Measurements from ENCODE around the gene CPAMD8.
"Not testable (repeated sequence)": the region's sequence is repeated elsewhere in the genome, so short reads cannot be mapped to it uniquely, and the experiment has no call there.

Gene CPAMD8

GRCh38 chr19:17036640-17037039 lies 10.0 kb upstream of the CPAMD8 start:
- Histone ChIP-seq H3K36me3 (no peaks in the 10 kb centered on the region), H3K4me1 (no peaks in the 10 kb centered on the region), H3K9me3 (no peaks in the 10 kb centered on the region), H3K27me3 (no peaks in the 10 kb centered on the region), H3K4me3 (ENCODE audit: low read depth, low read length) (no peak overlapping the region)
- DNase-seq = no peak
- TF ChIP-seq, protein P1, sequence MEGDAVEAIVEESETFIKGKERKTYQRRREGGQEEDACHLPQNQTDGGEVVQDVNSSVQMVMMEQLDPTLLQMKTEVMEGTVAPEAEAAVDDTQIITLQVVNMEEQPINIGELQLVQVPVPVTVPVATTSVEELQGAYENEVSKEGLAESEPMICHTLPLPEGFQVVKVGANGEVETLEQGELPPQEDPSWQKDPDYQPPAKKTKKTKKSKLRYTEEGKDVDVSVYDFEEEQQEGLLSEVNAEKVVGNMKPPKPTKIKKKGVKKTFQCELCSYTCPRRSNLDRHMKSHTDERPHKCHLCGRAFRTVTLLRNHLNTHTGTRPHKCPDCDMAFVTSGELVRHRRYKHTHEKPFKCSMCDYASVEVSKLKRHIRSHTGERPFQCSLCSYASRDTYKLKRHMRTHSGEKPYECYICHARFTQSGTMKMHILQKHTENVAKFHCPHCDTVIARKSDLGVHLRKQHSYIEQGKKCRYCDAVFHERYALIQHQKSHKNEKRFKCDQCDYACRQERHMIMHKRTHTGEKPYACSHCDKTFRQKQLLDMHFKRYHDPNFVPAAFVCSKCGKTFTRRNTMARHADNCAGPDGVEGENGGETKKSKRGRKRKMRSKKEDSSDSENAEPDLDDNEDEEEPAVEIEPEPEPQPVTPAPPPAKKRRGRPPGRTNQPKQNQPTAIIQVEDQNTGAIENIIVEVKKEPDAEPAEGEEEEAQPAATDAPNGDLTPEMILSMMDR (IDR thresholded peaks at IDR 0.05; ENCODE audit: low read depth, low read length) = no peak

- Histone ChIP-seq H3K36me3 (no peaks in the 10 kb centered on the region), H3K9me3 (no peaks in the 10 kb centered on the region), H3K27me3 (peaks cover 2% of the 10 kb centered on the region), H3K4me3 (ENCODE audit: low read depth, low read length) (no peak overlapping the region), H3K4me1 (no peaks in the 10 kb centered on the region)
- no peak for DNase-seq
- TF ChIP-seq, protein P1 (IDR thresholded peaks at IDR 0.05; ENCODE audit: low read depth, low read length) = no peak
Measured at GRCh38 chr19:17035842-17036424, 9.3 kb upstream of the CPAMD8 start.

GRCh38 chr19:17031741-17032140 lies 5.1 kb upstream of the CPAMD8 start:
- Histone ChIP-seq H3K36me3 (no peaks in the 10 kb centered on the region), H3K27me3 (peaks cover 8% of the 10 kb centered on the region), H3K4me3 (ENCODE audit: low read depth, low read length) (no peak overlapping the region), H3K9me3 (no peaks in the 10 kb centered on the region), H3K4me1 (no peaks in the 10 kb centered on the region)
- DNase-seq = no peak
- TF ChIP-seq, protein P1 (IDR thresholded peaks at IDR 0.05; ENCODE audit: low read depth, low read length) = no peak

- DNase-seq = no peak
- TF ChIP-seq, protein P1 (IDR thresholded peaks at IDR 0.05; ENCODE audit: low read depth, low read length) = no peak
- Histone ChIP-seq H3K27me3 (peaks cover 21% of the 10 kb centered on the region), H3K4me1 (no peaks in the 10 kb centered on the region), H3K36me3 (no peaks in the 10 kb centered on the region), H3K4me3 (ENCODE audit: low read depth, low read length) (no peak overlapping the region), H3K9me3 (no peaks in the 10 kb centered on the region)
Measured at GRCh38 chr19:17027535-17027975, 945 bp upstream of the CPAMD8 start.

DNA sequence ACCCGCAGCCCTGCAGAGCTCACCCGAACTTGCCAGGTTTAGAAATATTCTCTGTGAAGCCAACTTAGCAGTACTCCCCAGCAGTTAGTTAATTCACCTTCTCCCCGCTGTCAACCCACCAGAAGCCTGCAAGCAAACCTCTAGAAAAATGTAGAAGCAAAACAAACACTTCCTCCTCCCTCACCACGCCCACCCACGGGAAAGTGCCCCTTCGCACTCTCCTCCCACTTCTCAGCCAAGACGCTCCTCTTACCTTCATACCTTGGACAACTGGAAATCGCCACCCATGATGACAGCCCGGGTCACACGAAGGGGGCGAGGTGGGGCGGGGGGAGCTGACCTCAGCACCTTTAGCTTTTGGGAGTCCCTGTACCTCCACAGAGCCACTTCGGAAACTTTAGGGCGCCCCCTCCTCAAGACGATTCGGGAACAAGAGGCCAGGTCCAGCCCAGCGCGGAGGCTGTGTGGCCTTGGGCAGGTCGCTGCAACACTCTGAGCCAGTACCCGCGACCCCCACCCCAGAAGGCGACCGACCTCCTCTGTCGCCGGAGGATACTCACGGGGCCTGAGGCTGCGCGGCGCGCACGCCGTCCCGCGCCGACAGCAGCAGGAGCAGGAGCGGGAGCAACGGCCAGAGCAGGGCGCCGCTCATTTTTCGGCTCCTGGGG lies 485 bp downstream of the CPAMD8 start:
- DNase-seq = no peak
- Histone ChIP-seq H3K9me3 (no peaks in the 10 kb centered on the region), H3K4me3 (ENCODE audit: low read depth, low read length) (no peak overlapping the region), H3K27me3 (peaks cover 21% of the 10 kb centered on the region), H3K36me3 (no peaks in the 10 kb centered on the region), H3K4me1 (no peaks in the 10 kb centered on the region)
- TF ChIP-seq, protein P1 (IDR thresholded peaks at IDR 0.05; ENCODE audit: low read depth, low read length) = no peak

GRCh38 chr19:17025361-17025760 lies 1.2 kb downstream of the CPAMD8 start:
- no peak overlapping the region for H3K4me3 ChIP-seq (ENCODE audit: low read depth, low read length)
- H3K27me3 ChIP-seq = peaks cover 16% of the 10 kb centered on the region
- TF ChIP-seq, protein P1 (IDR thresholded peaks at IDR 0.05; ENCODE audit: low read depth, low read length) = no peak
- H3K9me3 ChIP-seq = 0 out of 2 replicates have a peak, but pooled peaks cover 2% of the 10 kb centered on the region
- no peak for DNase-seq
- H3K4me1 ChIP-seq = no peaks in the 10 kb centered on the region
- H3K36me3 ChIP-seq = no peaks in the 10 kb centered on the region

- H3K27me3 ChIP-seq = peaks cover 16% of the 10 kb centered on the region
- not testable (repeated sequence) for H3K9me3 ChIP-seq; H3K36me3 ChIP-seq; DNase-seq; H3K4me1 ChIP-seq; H3K4me3 ChIP-seq (ENCODE audit: low read depth, low read length)
Measured at GRCh38 chr19:17024941-17025340, 1.7 kb downstream of the CPAMD8 start.
